OCI-LY3 (cell line): Measurements from ENCODE around the gene ARHGEF26.

Source experiments
- H2AFZ ChIP-seq: fragments of 200-600, 300-600 bp; shearing (Covaris generic); 2 replicates; pipeline ENCODE4 v1.6.0; 2014; ENCODE audit warnings: antibody characterized with exemption, low read depth, low read length
- H3K27ac ChIP-seq: fragments of 200-600, 300-600 bp; sonication (generic); 2 replicates; pipeline ENCODE4 v1.5.1; 2014; ENCODE audit warnings: mild to moderate bottlenecking, low read length, moderate library complexity, mixed read lengths
- H3K27me3 ChIP-seq: fragments of 200-600, 300-600 bp; sonication (generic); 2 replicates; pipeline ENCODE4 v1.6.1; 2014; ENCODE audit warnings: low read depth, low read length, mixed read lengths
- H3K36me3 ChIP-seq: fragments of 200-600, 300-600 bp; sonication (generic); replicated peaks from 2 replicates; pipeline ENCODE3; 2014; ENCODE audit warnings: low read depth, low read length, mixed read lengths
- H3K4me1 ChIP-seq: fragments of 300-600, 200-600 bp; sonication (generic); 2 replicates; pipeline ENCODE4 v1.6.1; 2014; ENCODE audit warnings: low read length, mixed read lengths
- H3K4me2 ChIP-seq: fragments of 200-600, 300-600 bp; sonication (generic); 2 replicates; pipeline ENCODE4 v1.6.1; 2014; ENCODE audit warnings: low read length, mixed read lengths
- H3K4me3 ChIP-seq: fragments of 300-600, 200-600 bp; sonication (generic); 2 replicates; pipeline ENCODE4 v1.5.1; 2014; ENCODE audit warnings: antibody characterized with exemption, mild to moderate bottlenecking, low read length, moderate library complexity
- H3K79me2 ChIP-seq: fragments of 300-600, 200-600 bp; shearing (Covaris generic); 2 replicates; pipeline ENCODE4 v1.6.1; 2014; ENCODE audit warnings: mild to moderate bottlenecking, low read length, mixed read lengths
- H3K9ac ChIP-seq: fragments of 300-600, 200-600 bp; shearing (Covaris generic); 2 replicates; pipeline ENCODE4 v1.6.0; 2014; ENCODE audit warnings: mild to moderate bottlenecking, low read length, moderate library complexity
- H3K9me3 ChIP-seq: fragments of 200-600, 300-600 bp; shearing (Covaris generic); 2 replicates; pipeline ENCODE4 v1.6.1; 2014; ENCODE audit warnings: low read length, mixed read lengths; ENCODE audit not compliant: insufficient read depth
- H4K20me1 ChIP-seq: fragments of 200-600, 300-600 bp; sonication (generic); 2 replicates; pipeline ENCODE4 v1.6.1; 2016; ENCODE audit warnings: low read length, mixed read lengths; ENCODE audit not compliant: insufficient read depth
- EZH2phosphoT487 ChIP-seq: fragments of 200-600 bp; shearing (Covaris generic); IDR thresholded peaks from 2 replicates; pipeline ENCODE4 v1.6.1; 2018; ENCODE audit warnings: antibody characterized with exemption, mixed run types, low read depth
- TF ChIP-seq, protein P1 (sequence below): fragments of 200-600, 300-600 bp; sonication (generic); IDR thresholded peaks from 2 replicates; pipeline ENCODE4 v1.5.1; 2014; ENCODE audit warnings: antibody characterized with exemption, low read length, low read depth

ARHGEF26 gene

GRCh38 chr3:154210986-154211385, 89.8 kb downstream of the ARHGEF26 start:
- Histone ChIP-seq H3K4me1 (no peaks in the 10 kb centered on the region), H4K20me1 (no peaks in the 10 kb centered on the region), H3K27me3 (no peaks in the 10 kb centered on the region), H3K9ac (no peak overlapping the region), H3K4me3 (no peak overlapping the region), H3K4me2 (no peak overlapping the region), H3K79me2 (no peaks in the 10 kb centered on the region), H3K27ac (no peak overlapping the region), H3K36me3 (no peaks in the 10 kb centered on the region), H2AFZ (no peak overlapping the region), H3K9me3 (no peaks in the 10 kb centered on the region)
- no peak for TF ChIP-seq EZH2phosphoT487
- TF ChIP-seq, protein P1, sequence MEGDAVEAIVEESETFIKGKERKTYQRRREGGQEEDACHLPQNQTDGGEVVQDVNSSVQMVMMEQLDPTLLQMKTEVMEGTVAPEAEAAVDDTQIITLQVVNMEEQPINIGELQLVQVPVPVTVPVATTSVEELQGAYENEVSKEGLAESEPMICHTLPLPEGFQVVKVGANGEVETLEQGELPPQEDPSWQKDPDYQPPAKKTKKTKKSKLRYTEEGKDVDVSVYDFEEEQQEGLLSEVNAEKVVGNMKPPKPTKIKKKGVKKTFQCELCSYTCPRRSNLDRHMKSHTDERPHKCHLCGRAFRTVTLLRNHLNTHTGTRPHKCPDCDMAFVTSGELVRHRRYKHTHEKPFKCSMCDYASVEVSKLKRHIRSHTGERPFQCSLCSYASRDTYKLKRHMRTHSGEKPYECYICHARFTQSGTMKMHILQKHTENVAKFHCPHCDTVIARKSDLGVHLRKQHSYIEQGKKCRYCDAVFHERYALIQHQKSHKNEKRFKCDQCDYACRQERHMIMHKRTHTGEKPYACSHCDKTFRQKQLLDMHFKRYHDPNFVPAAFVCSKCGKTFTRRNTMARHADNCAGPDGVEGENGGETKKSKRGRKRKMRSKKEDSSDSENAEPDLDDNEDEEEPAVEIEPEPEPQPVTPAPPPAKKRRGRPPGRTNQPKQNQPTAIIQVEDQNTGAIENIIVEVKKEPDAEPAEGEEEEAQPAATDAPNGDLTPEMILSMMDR: no peak

- no peak overlapping the region for H3K4me3 ChIP-seq
- no peak overlapping the region for H3K4me2 ChIP-seq
- H3K9me3 ChIP-seq: no peaks in the 10 kb centered on the region
- no peak for TF ChIP-seq EZH2phosphoT487
- TF ChIP-seq, protein P1: no peak
- no peaks in the 10 kb centered on the region for H3K79me2 ChIP-seq
- H3K4me1 ChIP-seq: no peaks in the 10 kb centered on the region
- no peak overlapping the region for H3K27ac ChIP-seq
- no peaks in the 10 kb centered on the region for H3K27me3 ChIP-seq
- H3K36me3 ChIP-seq: no peaks in the 10 kb centered on the region
- H4K20me1 ChIP-seq: no peaks in the 10 kb centered on the region
- no peak overlapping the region for H3K9ac ChIP-seq
- no peak overlapping the region for H2AFZ ChIP-seq
These were observed 93.1 kb downstream of the ARHGEF26 start for GRCh38 chr3:154214306-154214705.

GRCh38 chr3:154217671-154218070, 96.5 kb downstream of the ARHGEF26 start:
- TF ChIP-seq, protein P1: no peak
- H3K4me1 ChIP-seq: no peaks in the 10 kb centered on the region
- H3K4me3 ChIP-seq: no peak overlapping the region
- no peaks in the 10 kb centered on the region for H3K79me2 ChIP-seq
- no peaks in the 10 kb centered on the region for H3K27me3 ChIP-seq
- H3K9me3 ChIP-seq: no peaks in the 10 kb centered on the region
- H3K9ac ChIP-seq: no peak overlapping the region
- H3K27ac ChIP-seq: no peak overlapping the region
- no peak overlapping the region for H3K4me2 ChIP-seq
- H2AFZ ChIP-seq: no peak overlapping the region
- no peaks in the 10 kb centered on the region for H4K20me1 ChIP-seq
- H3K36me3 ChIP-seq: no peaks in the 10 kb centered on the region

DNA sequence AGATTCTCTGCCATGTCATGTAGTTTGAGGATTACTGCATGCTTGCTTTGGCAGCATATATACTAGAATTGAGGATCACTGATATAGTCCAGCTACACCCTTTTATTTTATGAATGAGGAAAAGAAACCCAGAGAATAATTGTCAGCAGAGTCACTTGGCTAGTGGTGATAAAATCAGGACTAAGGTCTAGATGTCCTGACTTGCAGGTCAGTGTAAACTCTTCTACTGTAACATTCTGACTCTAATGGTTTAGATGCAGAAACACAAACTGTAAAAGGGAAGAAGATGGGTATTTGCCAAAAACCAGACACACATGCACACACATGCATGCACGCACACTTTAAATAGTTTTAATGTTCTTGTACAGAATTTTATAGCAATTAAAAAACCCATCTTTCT, 97.5 kb downstream of the ARHGEF26 start:
- TF ChIP-seq, protein P1: no peak
- Histone ChIP-seq H3K9ac (no peak overlapping the region), H3K36me3 (no peaks in the 10 kb centered on the region), H3K27me3 (no peaks in the 10 kb centered on the region), H2AFZ (no peak overlapping the region), H4K20me1 (no peaks in the 10 kb centered on the region), H3K9me3 (no peaks in the 10 kb centered on the region), H3K27ac (no peak overlapping the region), H3K79me2 (no peaks in the 10 kb centered on the region), H3K4me1 (no peaks in the 10 kb centered on the region), H3K4me2 (no peak overlapping the region), H3K4me3 (no peak overlapping the region)
